Psoas muscle (tissue), 8 donors: ENCODE measurements around the gene ME1. TPM values are rescaled to one million over a fixed set of nuclear protein-coding genes. Genes with fewer than 3 reads are reported as not detected.

Experiments
- ATAC-seq, 4 donors: fragments of 200-7000 bp; cut with Tn5 transposase; one replicate each; pipeline ENCODE4 v1.9.1; 2020; ENCODE audit warnings: moderate library complexity in 3 of 4, mild to moderate bottlenecking in 2 of 4
- DNase-seq, 2 donors: peaks; one replicate each; pipeline ENCODE4 v3.0.0-alpha.2; 2020
- H3K27ac ChIP-seq: fragments of 200-600 bp; one replicate; pipeline ENCODE4 v1.8.0; 2022
- H3K27me3 ChIP-seq, 3 donors: fragments of 200-600 bp in 1 of 3; one replicate each; pipeline versions ENCODE4 v1.6.1 to v1.8.0; 2013 to 2022; ENCODE audit warnings: low read length in 2 of 3, mild to moderate bottlenecking in 2 of 3, moderate library complexity in 1 of 3; ENCODE audit not compliant: insufficient read depth in 3 of 3
- H3K36me3 ChIP-seq, 2 donors: fragments of 200-600 bp in 1 of 2; one replicate each; pipeline versions ENCODE4 v1.6.1 to v1.8.0; 2013 to 2022; ENCODE audit warnings: low read depth in 1 of 2, mild to moderate bottlenecking in 1 of 2, moderate library complexity in 1 of 2; ENCODE audit not compliant: insufficient read depth in 1 of 2
- H3K4me1 ChIP-seq: fragments of 200-600 bp; one replicate; pipeline ENCODE4 v1.8.0; 2022
- H3K4me3 ChIP-seq: fragments of 200-600 bp; one replicate; pipeline ENCODE4 v1.8.0; 2022; ENCODE audit warnings: mild to moderate bottlenecking
- H3K9me3 ChIP-seq: fragments of 200-600 bp; one replicate; pipeline ENCODE4 v1.8.0; 2022
- WGBS, 3 donors: extraction: QIAGEN DNeasy Blood & Tissue Kit; methylation state at CpG; one replicate each; pipeline versions ENCODE4 v1.1.6 to v1.1.7; 2013; 5-methylcytosine and 5-hydroxymethylcytosine counted together
- intact Hi-C, 2 donors: fragments of 100-400 bp; cut with DNase I; formaldehyde crosslinking; loops; one replicate each; pipeline versions ENCODE4 v1.11.0 to v1.14.2; 2022
- polyA plus RNA-seq, 3 donors: library from polyadenylated mRNA; stranded (reverse); fragments of 200-250 nt; gene quantifications; one replicate each; pipeline ENCODE4 v1.2.3, GENCODE V29; 2013
- total RNA-seq, 4 donors: library from RNA; stranded (reverse); fragmentation: NEBNext Ultra II Directional in 2 of 4; extraction: Animal tissue kit (Norgen Biotek cat#: 25700) in 2 of 4; gene quantifications; one replicate each; pipeline versions ENCODE4 v1.2.1 to v1.2.4, GENCODE V29; 2021 to 2023
- TF ChIP-seq, protein P1 (sequence below): fragments of 200-600 bp; IDR thresholded peaks from one replicate; pipeline ENCODE4 v1.8.0; 2022; ENCODE audit warnings: antibody characterized with exemption
- donor health status: healthy with polysubstance abuse.
- donor health status: DM: no; HTN: no; CAD: no; lungs with moderate emphysema.
- donor health status: Bipolar disorder and iron deficiency.
- donor health status: healthy.
- donor health status: DM: yes; HTN: yes; CAD: no.
- donor health status: DM: no; HTN: no; CAD: no.
- donor health status: DM: no; HTN: no; CAD: no.
- donor health status: DM: yes; HTN: yes; CAD: no.

The ME1 gene
- total and polyA plus RNA-seq, 7 donors, result 13.5 to 52.2 (median 33.2) TPM

DNA sequence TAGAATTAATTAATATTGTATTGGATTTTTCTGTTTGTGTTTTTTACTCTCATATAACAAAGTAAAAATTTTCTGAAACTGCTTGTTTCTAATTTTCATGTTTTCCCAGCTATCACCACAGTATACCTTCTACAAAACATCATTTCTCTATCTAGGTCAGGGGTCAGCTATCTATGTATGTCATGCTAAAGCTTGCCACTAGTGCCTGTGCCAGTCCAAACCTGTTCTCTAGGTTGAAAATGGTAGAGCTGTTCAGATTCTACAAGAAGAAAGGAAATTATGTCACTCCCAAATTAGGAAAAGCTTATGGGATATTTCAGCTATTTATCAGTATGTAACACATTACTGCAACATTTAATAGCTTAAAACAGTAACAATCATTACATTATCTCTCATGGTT lies 5.8 kb upstream of the ME1 start:
- intact Hi-C loops, result no loop called here
- ATAC-seq (no peak), DNase-seq (no peak)
- TF ChIP-seq, protein P1, sequence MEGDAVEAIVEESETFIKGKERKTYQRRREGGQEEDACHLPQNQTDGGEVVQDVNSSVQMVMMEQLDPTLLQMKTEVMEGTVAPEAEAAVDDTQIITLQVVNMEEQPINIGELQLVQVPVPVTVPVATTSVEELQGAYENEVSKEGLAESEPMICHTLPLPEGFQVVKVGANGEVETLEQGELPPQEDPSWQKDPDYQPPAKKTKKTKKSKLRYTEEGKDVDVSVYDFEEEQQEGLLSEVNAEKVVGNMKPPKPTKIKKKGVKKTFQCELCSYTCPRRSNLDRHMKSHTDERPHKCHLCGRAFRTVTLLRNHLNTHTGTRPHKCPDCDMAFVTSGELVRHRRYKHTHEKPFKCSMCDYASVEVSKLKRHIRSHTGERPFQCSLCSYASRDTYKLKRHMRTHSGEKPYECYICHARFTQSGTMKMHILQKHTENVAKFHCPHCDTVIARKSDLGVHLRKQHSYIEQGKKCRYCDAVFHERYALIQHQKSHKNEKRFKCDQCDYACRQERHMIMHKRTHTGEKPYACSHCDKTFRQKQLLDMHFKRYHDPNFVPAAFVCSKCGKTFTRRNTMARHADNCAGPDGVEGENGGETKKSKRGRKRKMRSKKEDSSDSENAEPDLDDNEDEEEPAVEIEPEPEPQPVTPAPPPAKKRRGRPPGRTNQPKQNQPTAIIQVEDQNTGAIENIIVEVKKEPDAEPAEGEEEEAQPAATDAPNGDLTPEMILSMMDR, result no peak
- Histone ChIP-seq H3K27me3 (no peaks in the 10 kb centered on the region), H3K27ac (no peak overlapping the region), H3K4me1 (no peaks in the 10 kb centered on the region), H3K9me3 (no peaks in the 10 kb centered on the region), H3K36me3 (no peaks in the 10 kb centered on the region), H3K4me3 (no peak overlapping the region)

DNA sequence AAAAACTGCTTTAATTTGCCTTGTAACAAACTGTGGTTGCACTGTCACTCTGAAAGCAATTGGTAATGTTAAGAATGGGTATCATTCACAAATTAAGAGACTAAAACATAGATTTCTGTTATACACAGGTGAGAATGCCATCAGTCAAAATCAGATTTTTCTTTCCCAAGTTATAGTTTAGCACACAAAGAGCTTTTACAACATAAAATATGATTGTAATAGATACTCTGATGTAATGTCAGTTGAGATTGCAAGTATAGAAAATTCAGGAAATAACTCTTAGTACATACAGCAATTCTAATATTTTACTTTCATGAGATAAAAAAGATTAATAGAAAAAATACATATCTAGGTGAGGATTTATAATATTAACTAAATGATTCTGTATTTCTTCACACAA lies 2.3 kb upstream of the ME1 start:
- TF ChIP-seq, protein P1, result no peak
- no peaks in the 10 kb centered on the region for H3K9me3 ChIP-seq
- H3K27me3 ChIP-seq, result no peaks in the 10 kb centered on the region
- no peak overlapping the region for H3K27ac ChIP-seq
- no peak overlapping the region for H3K4me3 ChIP-seq
- no peaks in the 10 kb centered on the region for H3K36me3 ChIP-seq
- DNase-seq (no peak), ATAC-seq (no peak)
- intact Hi-C loops, result no loop called here
- H3K4me1 ChIP-seq, result peaks cover 6% of the 10 kb centered on the region

DNA sequence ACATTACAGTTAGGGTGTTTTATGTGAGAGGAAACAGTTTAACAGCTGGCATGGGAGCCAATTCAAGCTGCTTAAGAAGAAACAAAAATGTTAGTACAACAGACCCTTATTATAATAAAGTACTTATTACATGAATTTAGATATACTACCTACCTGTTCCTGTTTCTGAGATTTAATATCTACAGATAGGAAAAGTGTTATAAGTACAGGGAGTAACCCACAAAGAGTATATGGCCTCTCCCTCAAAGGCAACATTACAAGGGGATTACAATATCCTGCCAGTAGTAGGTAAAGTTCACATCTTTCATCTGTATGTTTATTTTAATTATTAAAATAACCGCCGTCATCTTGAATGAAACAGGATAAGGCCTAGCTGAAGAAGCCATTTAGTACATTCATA lies 1.8 kb upstream of the ME1 start:
- Histone ChIP-seq H3K9me3 (no peaks in the 10 kb centered on the region), H3K4me3 (no peak overlapping the region), H3K27me3 (no peaks in the 10 kb centered on the region), H3K36me3 (no peaks in the 10 kb centered on the region), H3K4me1 (peaks cover 10% of the 10 kb centered on the region), H3K27ac (peak overlapping the region; percentile 82)
- intact Hi-C loops, result no loop called here
- TF ChIP-seq, protein P1, result no peak
- ATAC-seq (no peak), DNase-seq (no peak)
- 70 to 85% (median 79%) methylated on average over 2 of the region's 2 CpGs for WGBS, 3 donors

DNA sequence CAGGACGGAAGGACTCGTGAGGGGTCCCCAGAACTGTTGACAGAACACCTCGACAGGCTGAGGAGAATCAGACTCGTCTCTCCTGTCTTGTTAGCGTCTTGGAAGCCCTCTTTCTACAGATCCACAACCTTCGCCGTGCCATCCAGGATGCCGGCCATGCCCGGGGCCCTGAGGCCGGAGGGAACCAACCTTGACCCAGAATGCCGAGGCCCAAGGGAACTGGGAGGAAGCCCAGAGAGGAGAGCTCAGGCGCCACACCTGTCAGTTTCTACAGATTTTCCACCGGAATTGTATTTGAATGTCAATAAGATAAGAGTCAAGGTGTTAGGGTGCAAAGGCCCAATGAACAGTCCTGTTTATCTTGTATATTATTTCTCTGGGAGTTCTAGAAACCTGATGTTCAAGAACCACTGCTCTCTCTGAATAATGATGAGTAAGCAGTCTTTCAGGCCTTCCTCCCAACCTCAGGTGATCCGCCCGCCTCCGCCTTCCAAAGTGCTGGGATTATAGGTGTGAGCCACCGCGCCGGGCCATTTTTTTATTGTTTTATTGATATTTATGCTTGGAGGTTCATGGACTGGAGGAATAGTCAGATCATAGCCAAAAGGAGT lies 799 bp upstream of the ME1 start:
- TF ChIP-seq, protein P1, result no peak
- DNase-seq (peak in 1 of 2 donors; percentile 25), ATAC-seq (peak; percentile 18 to 40 (median 22))
- intact Hi-C loops, result no loop called here
- H3K27me3 ChIP-seq, result no peaks in the 10 kb centered on the region
- 73 to 83% (median 80%) methylated on average over 19 of the region's 19 CpGs for WGBS, 3 donors
- H3K27ac ChIP-seq, result peak overlapping the region; percentile 82
- peak overlapping the region; percentile 89 for H3K4me3 ChIP-seq
- H3K9me3 ChIP-seq, result no peaks in the 10 kb centered on the region
- H3K36me3 ChIP-seq, result no peaks in the 10 kb centered on the region
- H3K4me1 ChIP-seq, result peaks cover 10% of the 10 kb centered on the region
